ENCODE measurements around the gene SLC26A11.

SLC26A11 gene

GRCh38 chr17:80219013-80219762 lies 1.0 kb upstream of the SLC26A11 start:
- TF ChIP-seq CTCF (conservative IDR thresholded peaks at IDR 0.05; ENCODE audit: low read depth, low read length): no peak
- Histone ChIP-seq H3K4me3 (IDR thresholded peaks at IDR 0.05; ENCODE audit: insufficient read depth, low read depth, low read length) (no peak overlapping the region), H3K9ac (peak overlapping the region; percentile 91), H3K79me2 (ENCODE audit: insufficient read depth, low read depth) (peaks cover 13% of the 10 kb centered on the region; the same call in 1 of the 2 replicates), H3K27me3 (ENCODE audit: insufficient read depth, low read depth) (no peaks in the 10 kb centered on the region), H4K20me1 (ENCODE audit: insufficient read depth) (no peaks in the 10 kb centered on the region), H3K4me1 (ENCODE audit: low read depth, poor library complexity, severe bottlenecking) (peaks cover 14% of the 10 kb centered on the region), H2AFZ (ENCODE audit: low read depth) (no peak overlapping the region), H3K4me2 (peak overlapping the region; percentile 65), H3K36me3 (ENCODE audit: insufficient read depth) (no peaks in the 10 kb centered on the region), H3K27ac (peak overlapping the region; percentile 81)

GRCh38 chr17:80219763-80220053 lies 519 bp upstream of the SLC26A11 start:
- Histone ChIP-seq H3K27me3 (ENCODE audit: insufficient read depth, low read depth) (no peaks in the 10 kb centered on the region), H2AFZ (ENCODE audit: low read depth) (peak overlapping the region; percentile 39; the same call in 1 of the 2 replicates), H3K4me2 (peak overlapping the region; percentile 65), H3K9ac (peak overlapping the region; percentile 91), H3K27ac (peak overlapping the region; percentile 81), H3K36me3 (ENCODE audit: insufficient read depth) (no peaks in the 10 kb centered on the region), H3K79me2 (ENCODE audit: insufficient read depth, low read depth) (peaks cover 13% of the 10 kb centered on the region; the same call in 1 of the 2 replicates), H3K4me3 (IDR thresholded peaks at IDR 0.05; ENCODE audit: insufficient read depth, low read depth, low read length) (no peak overlapping the region), H4K20me1 (ENCODE audit: insufficient read depth) (no peaks in the 10 kb centered on the region), H3K4me1 (ENCODE audit: low read depth, poor library complexity, severe bottlenecking) (peaks cover 14% of the 10 kb centered on the region)
- TF ChIP-seq CTCF (conservative IDR thresholded peaks at IDR 0.05; ENCODE audit: low read depth, low read length): no peak

- no peaks in the 10 kb centered on the region for H3K36me3 ChIP-seq (ENCODE audit: insufficient read depth)
- H4K20me1 ChIP-seq (ENCODE audit: insufficient read depth): no peaks in the 10 kb centered on the region
- peaks cover 14% of the 10 kb centered on the region for H3K4me1 ChIP-seq (ENCODE audit: low read depth, poor library complexity, severe bottlenecking)
- H3K9ac ChIP-seq: peak overlapping the region; percentile 91; the same call in 1 of the 2 replicates
- peak overlapping the region; percentile 39 for H2AFZ ChIP-seq (ENCODE audit: low read depth)
- no peak overlapping the region for H3K4me3 ChIP-seq (IDR thresholded peaks at IDR 0.05; ENCODE audit: insufficient read depth, low read depth, low read length)
- peak overlapping the region; percentile 53 for H3K4me2 ChIP-seq
- no peak for TF ChIP-seq CTCF (conservative IDR thresholded peaks at IDR 0.05; ENCODE audit: low read depth, low read length)
- H3K79me2 ChIP-seq (ENCODE audit: insufficient read depth, low read depth): peaks cover 13% of the 10 kb centered on the region; the same call in 1 of the 2 replicates
- no peaks in the 10 kb centered on the region for H3K27me3 ChIP-seq (ENCODE audit: insufficient read depth, low read depth)
- no peak overlapping the region for H3K27ac ChIP-seq
Measured at GRCh38 chr17:80220736-80221215, 549 bp downstream of the SLC26A11 start.

- Histone ChIP-seq H3K4me2 (no peak overlapping the region), H3K27me3 (ENCODE audit: insufficient read depth, low read depth) (no peaks in the 10 kb centered on the region), H3K79me2 (ENCODE audit: insufficient read depth, low read depth) (peaks cover 13% of the 10 kb centered on the region; the same call in 1 of the 2 replicates), H3K9ac (no peak overlapping the region), H3K27ac (no peak overlapping the region), H4K20me1 (ENCODE audit: insufficient read depth) (no peaks in the 10 kb centered on the region), H3K4me3 (IDR thresholded peaks at IDR 0.05; ENCODE audit: insufficient read depth, low read depth, low read length) (no peak overlapping the region), H3K4me1 (ENCODE audit: low read depth, poor library complexity, severe bottlenecking) (peaks cover 14% of the 10 kb centered on the region), H3K36me3 (ENCODE audit: insufficient read depth) (no peaks in the 10 kb centered on the region), H2AFZ (ENCODE audit: low read depth) (no peak overlapping the region)
- TF ChIP-seq CTCF (conservative IDR thresholded peaks at IDR 0.05; ENCODE audit: low read depth, low read length): no peak
Measured at GRCh38 chr17:80221351-80222105, 1.3 kb downstream of the SLC26A11 start.
